HG03342 (cell line): ENCODE measurements around the gene SLMAP.
A peak's percentile ranks its signal among the peaks of the same experiment; 100 is the strongest.

Source experiments
- ATAC-seq: cut with Tn5 transposase; IDR thresholded peaks from one replicate; pipeline ENCODE4 v1.9.1; 2021; ENCODE audit warnings: mild to moderate bottlenecking, moderate library complexity; ENCODE audit not compliant: unreplicated experiment

The SLMAP gene

DNA sequence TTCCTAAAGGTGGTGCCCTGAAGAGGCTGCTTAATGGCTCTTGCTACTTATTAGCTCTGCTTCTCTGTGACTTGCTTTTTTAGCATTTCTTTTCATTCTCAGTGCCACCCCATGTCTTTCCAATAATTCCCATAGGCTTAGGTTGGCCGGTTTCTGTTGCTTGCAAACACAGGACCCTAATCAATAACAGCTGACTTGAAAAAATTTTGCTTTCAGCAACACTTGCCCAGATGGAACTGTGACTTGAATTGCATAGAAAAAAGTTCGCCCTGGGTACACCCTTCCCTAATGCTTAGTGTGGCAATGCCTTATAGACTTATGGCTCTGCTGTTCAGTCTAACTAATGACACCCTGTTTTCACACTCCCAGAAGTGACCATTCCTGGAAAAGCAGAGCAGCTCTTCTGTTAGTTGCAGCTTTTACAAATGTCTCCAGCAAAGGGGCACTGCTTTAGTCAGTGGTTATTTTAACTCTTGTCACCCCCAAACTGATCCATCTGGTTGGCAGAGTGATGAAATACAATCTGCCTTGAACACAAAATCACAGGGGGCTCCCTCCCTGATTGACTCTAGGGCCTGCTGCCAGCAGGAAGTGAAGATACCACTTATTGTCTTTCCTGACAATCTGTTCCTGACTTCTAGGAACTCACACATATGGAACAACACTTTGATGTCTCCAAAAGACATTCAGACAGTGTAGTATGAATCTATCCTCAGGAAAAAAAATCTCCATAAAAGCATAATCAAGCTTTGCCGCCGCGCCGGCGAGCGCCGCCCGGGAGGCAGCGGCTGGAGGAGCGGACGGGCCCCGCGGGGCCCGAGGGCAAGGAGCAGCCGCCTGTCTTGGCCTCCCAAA, 9.7 kb upstream of the SLMAP start:
- no peak for ATAC-seq

DNA sequence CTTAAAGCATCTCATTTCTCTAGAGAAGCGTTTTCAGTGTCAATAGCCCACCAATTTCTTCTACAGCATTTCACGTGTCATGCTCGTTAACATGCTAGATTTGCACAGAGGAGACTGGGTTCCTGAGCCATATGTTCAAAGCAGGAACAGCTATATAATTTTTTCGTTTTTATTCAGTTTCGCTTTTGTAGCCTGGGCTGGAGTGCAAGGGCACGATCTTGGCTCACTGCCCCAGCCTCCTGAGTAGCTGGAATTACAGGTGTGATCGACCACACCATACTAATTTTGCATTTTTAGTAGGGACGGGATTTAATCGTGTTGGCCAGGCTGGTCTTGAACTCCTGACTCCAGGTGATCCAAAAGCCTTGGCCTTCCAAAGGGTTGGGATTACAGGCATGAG, 6.6 kb upstream of the SLMAP start:
- ATAC-seq: no peak

DNA sequence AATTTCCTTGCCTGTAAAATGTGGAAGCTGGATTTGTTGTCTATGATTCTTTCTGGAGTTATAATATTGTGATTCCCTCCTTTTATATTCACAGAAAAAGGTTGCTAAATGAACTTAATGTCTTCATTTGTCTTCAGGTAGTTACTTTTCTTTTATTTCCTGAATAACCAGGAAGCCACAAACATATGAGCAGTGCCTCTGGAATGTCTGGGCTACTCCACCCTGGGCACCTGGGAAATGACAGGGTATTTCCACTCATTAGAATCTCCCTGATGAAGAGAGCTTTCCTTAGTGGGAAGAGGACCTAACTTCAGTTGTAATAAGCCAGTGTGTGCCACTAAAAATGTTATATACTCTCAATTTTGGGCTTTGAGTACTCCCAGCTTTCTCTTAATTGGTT, 3.8 kb upstream of the SLMAP start:
- no peak for ATAC-seq

DNA sequence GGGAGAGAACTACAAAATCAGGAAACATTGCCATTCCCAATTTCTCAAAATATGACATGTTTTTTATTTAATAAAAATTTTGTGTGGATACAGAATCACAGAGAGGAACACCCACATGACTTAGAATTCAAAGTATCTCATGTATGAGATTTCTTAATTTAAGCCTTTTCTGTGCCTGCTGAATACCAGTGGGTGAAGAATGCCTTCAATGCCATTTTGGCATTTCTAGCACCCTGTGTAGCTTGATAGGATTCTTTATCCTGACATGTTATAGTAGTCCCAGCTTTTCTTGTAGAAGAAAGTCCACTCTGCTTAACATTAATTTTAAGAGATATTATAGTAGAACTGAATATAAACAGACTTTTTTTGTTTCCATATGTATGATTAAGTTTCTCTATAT, 3.1 kb upstream of the SLMAP start:
- no peak for ATAC-seq

DNA sequence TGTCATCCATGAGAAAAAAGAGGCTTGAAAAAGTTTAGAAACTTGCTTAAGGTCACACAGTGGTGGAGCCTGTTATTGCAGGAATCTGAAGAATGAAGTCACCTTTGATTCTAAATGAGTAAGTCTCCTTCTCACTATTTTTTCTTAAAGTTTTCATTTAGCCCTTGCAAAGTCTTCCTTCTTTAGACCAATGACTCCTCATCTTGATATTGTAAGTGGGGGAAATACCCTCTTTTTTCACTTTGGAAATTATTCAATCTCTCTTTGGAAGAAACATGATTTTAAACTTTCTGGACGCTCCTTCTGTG, 787 bp upstream of the SLMAP start:
- ATAC-seq: no peak

DNA sequence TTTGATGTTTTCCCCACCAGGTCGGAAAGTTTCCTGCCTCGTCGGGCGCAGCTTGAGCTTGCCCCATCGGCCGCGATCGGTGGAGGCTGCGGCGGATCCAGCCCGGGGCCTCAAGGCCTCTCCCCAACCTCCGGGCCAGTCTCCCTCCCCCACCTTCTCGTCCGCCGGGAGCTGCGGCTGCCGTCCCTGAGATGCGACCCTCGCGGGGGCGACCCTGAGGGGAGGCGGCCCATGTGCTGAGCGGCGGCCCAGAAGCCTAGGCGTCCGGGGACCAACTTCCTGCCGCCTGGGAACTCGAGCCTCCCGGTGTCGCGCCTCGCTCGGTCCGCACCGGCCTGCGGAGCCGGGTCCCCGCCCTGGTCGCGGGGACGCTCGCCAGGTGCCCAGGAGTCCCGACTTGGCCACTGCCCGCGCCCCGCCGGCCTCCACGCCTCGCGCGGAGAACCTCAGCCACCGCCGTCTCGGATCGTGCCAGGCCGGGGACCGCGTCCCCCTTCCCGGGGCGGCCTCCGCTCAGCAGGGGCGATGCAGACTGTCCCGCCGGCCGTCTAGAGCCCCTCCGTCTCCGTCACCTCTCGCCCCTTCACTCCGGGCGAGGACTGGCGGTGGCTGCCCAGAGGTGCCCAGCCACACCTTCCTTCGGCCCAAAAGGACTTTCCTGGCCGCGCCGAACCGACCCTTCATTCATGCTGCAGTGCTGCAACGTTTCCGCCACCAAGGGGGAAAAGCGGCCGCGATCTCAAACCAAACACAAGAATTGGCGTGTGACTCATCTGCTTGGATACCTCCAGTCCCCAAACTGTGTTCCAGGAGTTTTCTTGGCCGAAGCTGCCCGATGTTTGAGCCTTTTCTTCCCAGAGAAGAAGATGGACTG, 656 bp downstream of the SLMAP start:
- peak; percentile 17 for ATAC-seq

DNA sequence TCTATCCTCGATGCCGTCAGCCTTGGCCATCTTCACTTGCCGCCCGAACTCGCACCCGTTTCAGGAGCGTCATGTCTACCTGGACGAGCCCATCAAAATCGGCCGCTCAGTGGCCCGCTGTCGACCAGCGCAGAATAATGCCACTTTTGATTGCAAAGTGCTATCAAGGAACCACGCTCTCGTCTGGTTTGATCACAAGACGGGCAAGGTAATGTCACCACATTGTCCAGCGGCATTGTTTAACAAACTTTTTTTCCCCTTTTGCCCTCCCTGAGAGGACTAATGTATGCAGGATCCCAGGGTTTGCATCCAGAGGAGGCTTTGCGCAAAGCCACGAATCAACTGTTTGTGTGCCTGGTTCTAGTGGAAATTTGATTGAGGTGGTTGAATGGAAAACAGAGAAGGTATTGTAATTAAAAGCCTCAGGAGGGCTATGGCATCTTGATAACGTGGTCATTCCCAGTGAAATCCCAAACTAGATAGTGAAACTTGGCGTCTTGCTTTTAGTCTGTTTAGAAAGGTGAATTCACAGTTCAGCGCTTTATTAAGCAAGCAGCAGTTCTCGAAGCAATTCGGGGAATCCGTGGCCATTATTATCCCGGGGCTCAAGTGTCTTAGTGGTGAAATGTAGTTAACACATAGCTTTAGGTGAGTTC, 1.7 kb downstream of the SLMAP start:
- no peak for ATAC-seq

DNA sequence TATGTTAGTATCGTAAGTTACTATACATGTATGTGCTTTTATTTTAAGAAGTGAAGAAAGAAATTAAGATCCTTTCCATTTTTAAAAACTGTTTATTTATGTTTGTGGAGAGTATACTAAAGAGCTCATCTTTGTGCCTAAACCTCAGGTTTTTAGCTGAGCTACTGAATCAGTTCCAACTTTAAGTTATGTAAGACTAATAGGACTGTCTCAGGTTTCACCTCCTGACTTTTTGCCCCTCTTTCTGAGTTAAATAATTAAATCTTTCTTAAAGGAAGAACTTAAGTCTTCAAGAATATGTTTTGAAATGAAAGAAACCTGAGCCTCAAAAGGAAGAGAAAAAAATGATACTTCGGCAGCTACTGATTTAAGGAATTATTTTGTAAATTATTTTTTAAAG, 2.6 kb downstream of the SLMAP start:
- ATAC-seq: no peak

DNA sequence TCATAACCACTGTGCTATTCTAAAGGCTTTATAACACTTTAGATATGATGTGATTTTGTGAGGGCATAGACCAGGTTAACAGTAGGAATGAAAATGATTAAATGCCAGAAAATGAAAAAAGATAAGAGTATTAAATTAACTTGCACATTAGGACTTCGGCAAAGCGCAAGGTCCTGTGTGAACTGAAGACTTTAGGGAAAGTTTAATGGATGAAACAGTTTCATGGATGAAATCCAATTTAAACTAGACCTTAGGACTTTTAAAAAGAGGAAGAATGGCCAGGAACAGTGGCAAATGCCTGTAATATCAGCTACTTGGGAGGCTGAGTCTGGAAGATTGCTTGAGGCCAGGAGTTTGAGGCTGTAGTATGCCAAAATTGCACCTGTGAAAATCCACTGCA, 8.7 kb downstream of the SLMAP start:
- no peak for ATAC-seq

DNA sequence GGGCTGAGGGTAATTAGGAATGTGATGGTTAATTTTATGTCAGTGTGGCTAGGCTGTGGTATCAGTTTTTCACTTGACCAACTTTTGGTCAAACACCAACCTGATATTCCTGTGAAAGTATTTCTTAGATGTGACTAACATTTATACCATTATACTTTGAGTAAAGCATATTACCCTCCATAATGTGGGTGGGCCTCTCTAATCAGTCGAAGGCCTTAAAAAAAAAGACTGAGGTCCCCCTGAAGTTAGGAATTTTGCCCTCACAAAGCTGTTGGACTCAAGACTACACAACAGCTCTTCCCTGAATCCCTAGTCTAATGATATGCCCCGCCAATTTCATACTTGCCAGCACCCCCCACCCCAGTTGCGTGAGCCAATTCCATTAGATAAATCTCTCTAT, 12.5 kb downstream of the SLMAP start:
- no peak for ATAC-seq

DNA sequence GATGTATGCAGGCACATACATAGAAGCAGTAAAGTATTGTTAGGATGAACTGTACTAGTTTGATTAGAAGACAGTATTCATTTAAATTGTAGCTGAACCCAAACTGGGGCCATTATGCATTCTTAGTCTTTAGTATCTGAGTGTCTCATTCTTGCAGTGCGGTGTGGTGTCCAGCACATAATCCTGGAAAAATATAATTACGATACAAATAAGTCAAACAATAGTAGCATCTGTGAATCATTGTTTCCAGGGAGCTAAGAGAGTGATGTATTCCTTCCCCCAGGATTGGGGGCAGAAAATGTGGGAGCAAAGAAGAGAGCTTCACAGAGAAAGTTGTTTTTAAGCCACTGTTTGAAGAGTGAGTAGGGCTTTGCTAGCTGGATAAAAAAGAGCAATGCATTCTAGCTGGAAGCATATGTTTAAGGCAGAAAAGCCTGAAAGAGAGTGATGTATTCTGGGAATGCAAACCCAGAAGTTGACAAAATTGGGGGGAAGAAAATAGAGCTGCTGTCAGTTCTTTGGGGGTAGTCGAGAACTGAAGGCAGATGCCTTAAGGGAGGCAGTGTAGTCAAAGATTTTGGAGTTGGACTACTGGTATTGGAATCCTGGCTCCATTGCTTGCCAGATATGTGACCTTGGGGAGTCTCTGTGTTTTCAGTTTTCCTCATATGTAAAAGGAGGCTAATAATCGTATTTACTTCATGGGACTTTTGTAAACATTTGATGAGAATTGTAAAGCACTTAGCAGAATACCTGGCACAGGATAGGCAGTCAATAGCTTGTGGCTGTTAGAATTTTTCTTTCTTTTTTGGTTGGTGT, 14.1 kb downstream of the SLMAP start:
- ATAC-seq: no peak

DNA sequence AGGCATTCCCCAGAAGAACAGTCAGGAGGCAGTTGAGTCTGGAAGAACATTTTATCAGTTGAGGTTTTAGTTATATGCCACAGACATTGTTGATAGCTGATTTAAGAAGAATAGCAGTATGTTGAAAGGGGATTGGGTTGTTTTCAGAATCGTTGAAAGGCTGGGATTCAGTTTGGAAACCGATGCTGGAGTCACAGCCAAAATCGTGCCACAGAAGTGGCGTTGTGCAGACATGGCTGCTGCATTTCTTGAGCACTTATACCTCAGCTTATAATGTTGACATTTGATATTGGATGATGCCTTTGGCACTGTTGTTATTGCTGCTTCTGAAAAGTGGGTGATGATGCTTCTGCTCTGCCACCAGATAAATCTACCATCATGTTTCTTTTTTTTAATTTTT, 16.1 kb downstream of the SLMAP start:
- no peak for ATAC-seq

DNA sequence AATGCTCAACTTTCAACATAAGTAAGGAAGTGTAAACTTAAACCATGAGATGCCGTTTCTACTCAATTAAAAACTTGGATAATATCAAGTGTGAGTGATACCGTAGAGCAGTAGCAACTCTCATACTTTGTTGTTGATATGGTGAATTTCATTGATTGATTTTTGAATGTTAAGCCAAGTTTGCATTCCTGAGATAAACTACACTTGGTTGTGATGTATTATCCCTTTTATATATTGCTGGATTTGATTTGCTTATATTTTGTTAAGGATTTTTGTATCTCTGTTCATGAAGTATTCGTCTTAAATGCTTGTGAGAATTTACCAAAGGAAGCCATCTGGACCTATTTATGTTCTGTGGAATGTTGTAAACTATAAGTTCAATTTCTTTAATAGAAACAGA, 21.7 kb downstream of the SLMAP start:
- ATAC-seq: no peak

DNA sequence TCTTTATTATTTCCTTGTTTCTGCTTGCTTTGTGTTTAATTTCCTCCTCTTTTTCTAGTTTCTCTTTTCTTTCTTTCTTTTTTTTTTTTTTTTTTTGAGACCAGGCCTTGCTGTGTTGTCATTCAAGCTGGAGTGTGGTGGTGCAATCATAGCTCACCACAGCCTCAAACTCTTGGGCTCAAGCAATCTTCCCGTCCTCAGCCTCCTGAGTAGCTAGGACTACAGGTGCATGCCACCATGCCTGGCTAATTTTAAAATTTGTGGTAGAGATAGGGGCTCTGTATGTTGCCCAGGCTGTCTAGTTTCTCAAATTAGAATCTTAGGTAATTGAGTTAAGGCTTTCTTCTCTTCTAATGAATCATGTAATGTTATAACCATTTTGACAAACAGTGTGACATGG, 22.4 kb downstream of the SLMAP start:
- no peak for ATAC-seq

DNA sequence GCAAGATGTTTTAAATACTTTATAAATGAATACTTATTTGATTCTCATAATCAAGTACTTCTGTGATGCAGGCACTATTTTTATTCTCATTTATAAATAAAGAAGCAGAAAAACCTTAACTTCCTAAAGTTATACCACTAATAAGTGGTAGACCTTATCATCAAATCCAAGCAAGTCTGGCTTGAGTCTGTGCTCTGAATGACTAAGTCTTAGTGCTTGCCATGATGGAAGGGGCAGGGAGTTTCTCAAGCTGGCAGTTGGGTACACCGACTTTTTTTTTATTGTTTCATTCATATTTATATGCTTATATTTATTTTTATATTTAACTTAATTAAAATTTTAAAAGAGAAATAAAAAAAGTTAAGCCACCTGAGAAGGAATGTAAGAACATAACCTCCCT, 23.6 kb downstream of the SLMAP start:
- no peak for ATAC-seq

DNA sequence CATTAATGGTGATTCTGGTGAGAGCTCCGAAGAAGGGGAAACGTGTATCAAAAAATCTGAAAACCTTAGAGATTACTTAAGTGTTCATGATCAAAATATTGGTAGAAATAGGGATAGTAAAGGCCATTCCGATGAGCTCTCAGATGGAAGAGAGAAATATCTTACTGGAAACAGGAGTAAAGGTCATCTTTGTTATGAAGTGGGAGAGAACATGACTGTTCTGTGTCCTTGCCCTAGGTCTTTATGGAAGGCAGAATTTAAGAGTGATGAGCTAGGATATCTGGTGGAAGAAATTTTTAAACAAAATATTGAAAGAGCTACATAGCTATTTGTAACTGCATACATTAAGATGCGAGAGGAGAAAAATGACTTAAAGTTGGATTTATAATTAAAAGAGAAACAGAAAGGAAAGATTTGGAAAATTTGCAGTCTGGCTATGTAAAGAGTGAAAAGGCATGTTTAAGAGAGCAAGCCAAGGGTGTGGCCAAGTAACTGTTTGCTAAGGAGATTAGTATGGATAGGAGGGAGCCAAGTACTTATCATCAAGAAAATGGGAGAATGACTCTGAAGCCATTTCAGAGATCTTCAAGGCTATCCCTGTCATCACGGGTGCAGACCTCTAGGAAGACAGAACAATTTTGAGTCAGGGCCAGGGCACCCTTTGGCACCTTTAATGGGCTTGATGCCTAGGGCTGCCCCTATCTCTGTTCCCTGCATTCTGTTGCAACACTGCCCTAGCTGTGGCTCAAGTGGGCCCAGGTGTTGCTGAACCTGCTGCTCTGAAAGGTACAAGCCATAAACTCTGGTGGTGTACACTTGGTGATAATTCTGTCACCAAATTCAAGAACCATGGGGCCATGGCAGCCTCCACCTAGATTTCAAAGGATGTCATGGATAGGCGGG, 27.3 kb downstream of the SLMAP start:
- ATAC-seq: no peak

DNA sequence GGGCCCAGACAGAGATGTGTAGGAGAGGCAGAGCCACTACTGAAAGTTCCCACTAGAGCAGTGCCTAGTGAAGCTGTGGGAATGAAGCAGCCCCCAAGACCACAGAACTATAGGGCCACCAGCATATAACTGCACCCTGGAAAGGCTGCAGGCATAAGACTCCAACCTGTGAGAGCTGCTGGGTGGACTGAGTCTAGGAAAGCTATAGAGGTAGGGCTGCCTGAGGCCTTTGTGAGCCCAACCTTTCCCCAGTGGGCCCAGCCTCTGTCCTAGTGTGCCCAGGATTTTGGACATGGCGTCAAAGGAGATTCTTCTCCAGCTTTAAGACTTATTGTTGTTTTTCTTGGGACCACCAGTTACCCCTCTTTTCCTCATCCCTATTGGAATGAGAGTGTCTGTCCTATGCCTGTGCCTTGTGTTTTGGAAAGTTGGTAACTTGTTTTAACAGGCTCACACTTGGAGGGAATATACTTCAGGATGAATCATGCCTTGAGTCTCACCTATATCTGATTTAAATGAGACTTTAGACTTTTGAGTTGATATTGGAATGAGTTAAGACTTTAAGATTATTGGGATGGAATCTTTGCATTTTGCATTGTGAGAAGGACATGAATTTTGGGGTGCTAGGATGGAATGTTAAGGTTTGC, 28.1 kb downstream of the SLMAP start:
- no peak for ATAC-seq

DNA sequence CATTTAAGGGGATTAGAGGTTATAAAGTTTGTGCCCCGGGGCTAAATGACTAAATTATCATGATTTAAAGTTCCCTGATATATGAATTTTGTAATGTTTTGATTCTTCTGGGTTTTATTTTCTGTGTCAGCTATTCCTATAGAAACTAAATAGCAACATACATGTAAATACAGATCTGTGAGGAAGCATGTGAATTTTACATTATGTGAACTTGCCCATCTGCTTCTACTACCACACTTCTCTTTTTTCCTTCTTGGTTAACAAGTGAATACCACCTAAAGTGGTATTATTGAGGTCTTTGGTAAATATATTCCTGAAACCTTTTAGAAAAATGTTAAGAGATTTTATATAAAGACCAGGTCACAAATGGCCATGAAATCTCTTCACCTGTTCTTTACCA, 29.3 kb downstream of the SLMAP start:
- ATAC-seq: no peak

DNA sequence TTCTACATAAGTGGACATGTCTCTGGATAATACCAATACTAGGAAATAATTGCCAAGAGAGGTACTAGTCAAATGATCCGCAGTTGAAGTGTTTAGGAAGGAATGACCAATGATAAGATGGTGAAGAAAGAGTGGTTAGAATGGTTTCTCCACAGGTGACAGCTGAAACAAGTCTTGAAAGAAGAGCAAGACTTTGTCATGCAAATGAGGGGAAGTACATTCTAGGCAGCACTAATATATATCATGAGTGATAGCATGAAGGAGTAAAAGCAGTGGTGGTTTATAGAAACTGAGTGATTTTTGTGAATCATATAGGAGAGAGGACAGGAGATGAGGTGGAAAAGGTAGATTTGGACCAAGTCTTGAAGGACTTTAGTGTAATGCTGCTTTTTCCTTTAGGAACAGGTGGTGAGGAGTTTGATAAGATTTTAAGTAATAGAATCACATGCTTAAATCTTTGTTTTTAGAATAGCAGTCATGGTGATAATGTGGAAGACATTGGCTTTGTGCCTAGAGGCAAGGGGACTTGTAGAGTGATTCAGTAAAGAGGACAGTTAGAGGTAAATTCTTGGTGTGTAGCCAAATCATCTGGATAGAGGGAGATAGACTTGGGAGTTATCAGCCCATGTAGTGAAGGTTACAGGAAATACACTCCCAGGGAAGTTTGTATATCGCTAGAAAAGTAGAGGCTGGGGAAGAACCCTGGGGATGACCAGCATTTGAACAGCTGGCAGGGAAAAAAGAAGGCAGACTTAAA, 31.9 kb downstream of the SLMAP start:
- ATAC-seq: peak; percentile 96
